SK-MEL-5 (cell line): ENCODE results near the gene VEGFC. TPM values are rescaled to one million over a fixed set of nuclear protein-coding genes. Genes with fewer than 3 reads are reported as not detected.

Source experiments
- DNase-seq: peaks from one replicate; pipeline ENCODE4 v3.0.0-alpha.2; 2016; ENCODE audit warnings: low read depth, low spot score
- in situ Hi-C: cut with HindIII; loops from 2 replicates; pipeline ENCODE4 v1.10.0; 2016; ENCODE audit warnings: low sequenced_read_pairs, high pct_unique_total_duplicates, low pct_unique_long_range_greater_than_20kb
- total RNA-seq: library from RNA; depleted of rRNA; stranded (reverse); fragments of >200 nt; shearing (Covaris generic); gene quantifications from 2 replicates; pipeline ENCODE4 v1.2.3, GENCODE V29; 2014

VEGFC gene
- total RNA-seq, 1 experiment from 2014 or later = 6.4 TPM

DNA sequence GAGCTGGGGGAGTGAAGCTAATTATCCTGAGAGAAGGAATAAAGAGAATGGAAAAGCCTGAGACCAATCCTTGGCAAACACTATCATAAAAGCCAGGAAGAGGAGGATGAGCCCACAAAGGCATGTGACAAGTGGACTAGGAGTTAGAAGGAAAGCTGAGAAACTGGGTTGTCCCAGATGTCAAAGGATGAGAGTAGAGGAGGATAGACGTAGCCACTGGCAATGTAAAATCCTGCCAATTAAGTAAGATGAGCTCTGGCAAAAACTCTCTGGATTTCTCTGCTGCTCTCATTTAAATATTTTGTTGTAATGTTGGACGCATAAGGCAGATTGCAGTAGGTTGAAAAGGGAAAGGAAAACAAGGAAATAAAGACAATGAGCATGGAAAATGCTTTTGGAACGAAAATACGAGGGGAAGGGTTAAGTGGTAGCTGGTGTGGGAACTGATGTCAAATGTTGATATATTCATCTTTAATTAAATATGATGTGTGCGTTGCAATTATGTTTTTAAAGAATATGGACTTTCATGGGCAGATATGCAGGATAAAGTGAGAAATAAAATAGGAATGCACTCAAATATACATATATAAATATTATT is 14.2 kb upstream of the VEGFC start:
- DNase-seq = no peak
- in situ Hi-C loops = no loop called here

GRCh38 chr4:176805155-176805554 is 12.4 kb upstream of the VEGFC start:
- in situ Hi-C loops = no loop called here
- DNase-seq = peak; percentile 44

- DNase-seq = no peak
- in situ Hi-C loops = no loop called here
Observed at GRCh38 chr4:176800891-176801534, 8.3 kb upstream of the VEGFC start.

DNA sequence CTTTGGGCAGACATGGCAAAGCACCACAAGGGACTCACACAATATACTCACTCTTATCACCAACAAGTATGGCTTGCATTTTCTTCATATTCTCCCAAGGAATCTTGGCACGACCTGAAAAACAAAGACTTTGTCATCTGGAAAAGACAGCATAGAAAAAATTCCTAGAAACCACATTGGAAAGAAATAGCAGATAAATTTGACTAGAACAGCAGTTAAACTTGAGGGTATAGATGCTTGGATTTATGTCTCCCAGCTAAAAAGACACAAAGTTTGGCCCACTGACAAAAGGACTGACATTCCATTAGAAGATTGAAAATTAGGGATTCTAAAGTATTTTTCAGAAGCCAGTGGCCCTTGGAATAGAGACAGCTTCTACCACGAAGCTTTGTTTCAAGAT is 6.9 kb upstream of the VEGFC start:
- in situ Hi-C loops = no loop called here
- no peak for DNase-seq

GRCh38 chr4:176798540-176798939 is 5.8 kb upstream of the VEGFC start:
- no peak for DNase-seq
- in situ Hi-C loops = no loop called here

DNA sequence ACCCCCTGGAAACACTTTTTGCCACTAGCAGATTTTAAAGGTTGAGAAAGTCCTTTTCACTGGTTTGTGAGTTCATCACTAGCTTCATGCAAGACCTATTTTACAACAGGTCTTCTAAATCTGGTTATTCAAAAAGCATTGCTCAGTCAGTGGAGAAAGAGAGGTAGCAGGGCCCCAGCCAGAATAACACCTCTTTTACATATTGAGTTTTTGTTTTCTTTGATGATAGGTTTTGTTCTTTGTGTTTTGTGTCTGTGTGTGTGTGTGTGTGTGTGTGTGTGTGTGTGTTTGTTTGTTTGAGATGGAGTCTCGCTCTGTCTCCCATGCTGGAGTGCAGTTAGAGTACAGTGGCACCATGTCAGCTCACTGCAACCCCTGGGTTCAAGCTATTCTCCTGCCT is 2.7 kb upstream of the VEGFC start:
- DNase-seq = no peak
- in situ Hi-C loops = no loop called here

DNA sequence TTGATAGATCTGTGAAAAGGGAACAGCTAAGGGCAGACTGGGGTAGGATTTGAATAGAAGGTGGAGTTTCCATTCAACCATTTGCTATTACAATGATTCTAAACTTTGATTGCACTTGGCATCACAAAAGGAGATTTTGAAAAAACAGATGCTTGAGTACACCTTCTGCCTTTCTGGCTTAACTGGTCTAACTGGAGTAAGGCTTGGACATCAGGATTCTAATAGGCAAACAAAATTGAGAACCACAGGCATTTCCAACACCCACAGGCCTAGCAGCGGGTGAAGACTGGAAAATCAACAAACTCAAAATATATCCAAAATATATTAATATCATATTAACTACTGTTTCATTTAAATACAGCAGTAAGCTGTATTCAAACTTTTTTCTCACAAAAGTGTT is 1.9 kb upstream of the VEGFC start:
- in situ Hi-C loops = no loop called here
- DNase-seq = no peak

- in situ Hi-C loops = no loop called here
- no peak for DNase-seq
Observed at GRCh38 chr4:176794151-176794550, 1.4 kb upstream of the VEGFC start.

DNA sequence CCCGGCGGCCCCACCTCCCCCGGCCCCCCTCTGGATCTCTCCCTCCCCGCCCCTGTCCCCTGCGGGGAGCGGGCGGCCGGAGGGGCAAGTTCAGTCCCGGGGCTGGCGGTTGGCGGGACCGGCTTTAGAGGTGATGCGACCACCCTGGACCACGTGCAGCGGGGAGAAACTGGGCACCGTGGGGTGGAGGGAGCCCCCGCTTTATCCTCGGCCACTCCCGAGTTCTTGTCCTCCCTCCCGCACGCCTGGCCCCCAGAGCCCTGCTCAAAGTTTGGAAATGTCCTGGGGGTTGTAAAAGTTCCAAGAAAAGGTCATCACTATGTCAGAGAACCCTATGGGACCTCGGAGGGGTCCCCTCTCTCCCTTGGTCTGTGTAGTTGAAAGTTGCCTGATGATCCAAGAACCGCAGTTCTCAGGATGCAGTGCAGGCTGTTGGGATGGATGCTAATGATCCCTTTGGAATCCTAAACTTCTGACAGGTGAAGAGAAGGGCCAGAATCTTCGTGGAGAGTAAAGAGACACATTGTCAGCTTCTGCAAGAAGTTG is 411 bp upstream of the VEGFC start:
- in situ Hi-C loops = no loop called here
- DNase-seq = no peak

GRCh38 chr4:176791591-176792325 is 964 bp downstream of the VEGFC start:
- in situ Hi-C loops = no loop called here
- DNase-seq = peak; percentile 59

DNA sequence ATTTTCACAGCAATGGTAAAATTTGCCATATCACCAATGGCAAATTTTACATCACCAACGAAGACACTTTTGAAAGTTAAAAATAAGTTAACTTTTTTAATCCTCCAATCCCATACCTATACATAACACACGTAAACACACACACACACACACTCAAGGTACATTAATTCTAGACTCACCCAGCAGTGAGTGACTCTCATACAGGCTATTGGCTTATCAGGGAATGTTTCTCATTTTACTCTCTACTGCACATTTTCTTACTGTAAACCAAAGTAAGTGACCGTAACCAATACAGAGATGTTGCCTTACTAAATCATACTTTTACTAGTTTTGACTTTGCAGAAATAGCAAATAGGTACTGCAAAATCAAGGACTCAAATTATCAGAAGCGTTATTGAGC is 2.3 kb downstream of the VEGFC start:
- in situ Hi-C loops = no loop called here
- DNase-seq = no peak

DNA sequence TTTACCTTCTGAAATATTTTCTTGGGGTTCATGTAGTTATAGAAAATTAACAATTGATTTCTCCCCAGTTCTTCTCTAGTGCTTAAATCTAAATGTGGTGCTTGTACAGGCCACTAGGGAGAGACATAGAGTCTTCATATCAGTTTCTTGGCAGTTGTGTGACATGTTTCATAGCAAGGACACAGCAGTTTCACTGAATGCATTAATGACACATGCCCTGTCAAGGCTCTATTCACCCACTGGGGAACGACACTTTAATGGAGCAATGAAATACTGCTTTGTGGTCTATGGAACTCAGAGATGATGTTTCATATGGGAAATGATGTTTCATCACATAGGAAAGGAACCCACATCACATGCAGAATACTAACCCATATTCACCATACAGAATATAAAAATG is 2.8 kb downstream of the VEGFC start:
- in situ Hi-C loops = no loop called here
- peak; percentile 74 for DNase-seq

DNA sequence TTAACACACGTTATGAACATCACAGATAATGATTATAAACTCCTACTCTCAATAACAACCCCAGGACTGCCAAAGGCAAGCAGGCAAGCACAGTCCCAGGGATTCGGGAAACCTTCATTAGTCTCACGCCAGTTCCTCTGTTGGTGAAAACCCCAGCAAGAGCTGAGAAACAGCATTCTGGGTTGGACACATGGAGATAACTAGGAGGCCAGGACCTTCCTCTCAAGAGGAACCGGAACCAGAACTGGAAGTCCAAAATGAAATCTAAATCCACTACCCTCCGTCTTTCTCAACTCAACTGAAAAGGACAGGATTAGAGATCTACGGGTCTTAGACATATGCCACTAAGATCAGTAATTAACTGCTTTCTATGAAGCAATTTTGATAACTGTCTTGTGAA is 3.8 kb downstream of the VEGFC start:
- in situ Hi-C loops = no loop called here
- DNase-seq = no peak

DNA sequence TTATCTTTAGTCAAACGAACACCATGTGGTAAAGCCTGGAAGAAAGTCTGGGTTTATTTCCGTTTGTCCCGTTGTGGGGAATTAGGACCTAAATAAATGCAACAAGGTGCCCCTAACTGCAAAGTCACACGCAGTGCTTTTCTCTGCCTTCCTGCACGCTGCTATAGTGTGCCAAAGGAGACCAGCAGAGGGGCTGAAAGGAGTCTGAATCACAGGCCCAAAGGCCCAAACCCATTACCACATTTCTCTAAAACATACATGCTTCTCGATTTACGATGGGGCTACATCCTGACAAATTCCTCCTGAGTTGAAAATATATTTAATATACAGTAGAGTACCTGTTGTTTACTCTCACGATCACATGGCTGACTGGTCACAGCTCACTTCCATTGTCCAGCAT is 4.5 kb downstream of the VEGFC start:
- DNase-seq = no peak
- in situ Hi-C loops = no loop called here

DNA sequence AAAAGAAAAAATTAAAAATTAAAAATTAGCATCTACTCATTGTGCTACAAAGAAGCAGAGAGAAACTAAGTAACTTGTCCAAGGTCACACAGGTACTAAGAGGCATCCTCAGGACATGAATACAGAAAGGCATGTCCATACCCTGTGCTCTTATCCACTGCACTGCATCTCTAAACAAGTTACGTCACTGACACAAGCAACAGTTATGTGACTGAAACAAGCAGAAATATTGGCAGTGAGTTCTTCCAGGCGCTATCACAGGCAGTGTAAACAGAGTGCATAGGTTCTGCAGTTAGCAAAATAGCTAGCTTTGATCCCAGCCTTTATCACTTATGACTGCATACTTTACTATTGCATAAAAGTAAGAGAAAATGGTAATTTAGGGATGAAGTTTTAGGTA is 7.9 kb downstream of the VEGFC start:
- in situ Hi-C loops = no loop called here
- no peak for DNase-seq

GRCh38 chr4:176782794-176783193 is 9.9 kb downstream of the VEGFC start:
- DNase-seq = no peak
- in situ Hi-C loops = no loop called here

DNA sequence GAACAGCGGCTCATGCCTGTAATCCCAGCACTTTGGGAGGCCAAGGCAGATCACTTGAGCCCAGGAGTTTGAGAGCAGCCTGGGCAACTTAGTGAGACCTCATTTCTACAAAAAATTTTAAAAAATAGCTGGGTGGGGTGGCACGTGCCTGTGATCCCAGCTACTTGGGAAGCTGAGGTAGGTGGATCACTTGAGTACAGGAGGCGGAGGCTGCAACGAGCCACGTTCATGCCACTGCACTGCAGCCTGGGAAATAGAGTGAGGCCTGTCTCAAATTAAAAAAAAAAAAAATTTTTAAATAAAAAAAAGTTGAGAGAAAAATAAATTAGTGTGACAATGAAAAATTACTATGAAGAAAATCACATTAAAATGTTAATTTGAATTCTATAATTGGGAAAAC is 10.5 kb downstream of the VEGFC start:
- in situ Hi-C loops = no loop called here
- DNase-seq = peak; percentile 36

DNA sequence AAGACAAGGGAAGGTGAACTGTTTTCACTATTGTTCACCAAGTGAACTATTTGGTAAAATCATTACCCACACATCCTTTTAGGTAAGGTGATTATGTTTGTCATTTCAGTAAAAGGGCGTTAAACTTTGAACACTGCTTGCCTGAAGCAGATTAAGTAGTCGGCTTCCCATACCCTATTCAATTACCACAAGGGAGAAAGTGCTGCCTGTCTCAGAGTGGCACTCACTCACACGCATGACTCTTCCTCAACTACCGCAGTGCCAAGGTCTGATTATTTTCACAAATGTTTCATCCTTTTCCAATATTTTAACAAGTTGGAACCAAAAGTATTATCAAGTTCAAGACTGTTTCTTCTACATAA is 11.0 kb downstream of the VEGFC start:
- in situ Hi-C loops = no loop called here
- peak; percentile 43 for DNase-seq
